Liver (tissue), 9 donors: ENCODE results near the gene SP110. TPM values are rescaled to one million over a fixed set of nuclear protein-coding genes. Genes with fewer than 3 reads are reported as not detected.

Experiments used
- DNase-seq: peaks from one replicate; pipeline ENCODE4 v3.0.0-alpha.2; 2017; ENCODE audit warnings: low spot score
- H3K27ac ChIP-seq, 2 donors: one replicate each; pipeline ENCODE4 v1.7.0; 2013; ENCODE audit warnings: inconsistent platforms in 2 of 2, low read length in 2 of 2, control low read depth in 1 of 2, low read depth in 1 of 2, mild to moderate bottlenecking in 1 of 2
- H3K27me3 ChIP-seq, 4 donors: one replicate each; pipeline versions ENCODE4 v1.6.1 to v1.7.0; 2013; ENCODE audit warnings: low read length in 3 of 4, inconsistent platforms in 1 of 4, mild to moderate bottlenecking in 1 of 4, moderate library complexity in 1 of 4; ENCODE audit not compliant: control insufficient read depth in 4 of 4, insufficient read depth in 4 of 4
- H3K36me3 ChIP-seq, 4 donors: one replicate each; pipeline versions ENCODE4 v1.6.1 to v1.7.0; 2013; ENCODE audit warnings: low read length in 3 of 4, mild to moderate bottlenecking in 3 of 4, low read depth in 1 of 4, moderate library complexity in 1 of 4; ENCODE audit not compliant: control insufficient read depth in 4 of 4, insufficient read depth in 3 of 4
- H3K4me1 ChIP-seq, 4 donors: one replicate each; pipeline versions ENCODE4 v1.6.1 to v1.7.0; 2013; ENCODE audit warnings: low read length in 3 of 4, mild to moderate bottlenecking in 3 of 4, moderate library complexity in 1 of 4; ENCODE audit not compliant: control insufficient read depth in 4 of 4, insufficient read depth in 4 of 4
- H3K4me3 ChIP-seq, 3 donors: one replicate each; pipeline versions ENCODE4 v1.6.1 to v1.7.0; 2013; ENCODE audit warnings: low read length in 3 of 3, control low read depth in 1 of 3, low read depth in 1 of 3, mild to moderate bottlenecking in 1 of 3
- H3K9ac ChIP-seq, 2 donors: one replicate each; pipeline ENCODE4 v1.7.0; 2013; ENCODE audit warnings: low read length in 2 of 2, mild to moderate bottlenecking in 2 of 2, moderate library complexity in 2 of 2, control low read depth in 1 of 2, low read depth in 1 of 2
- H3K9me3 ChIP-seq, 4 donors: one replicate each; pipeline versions ENCODE4 v1.6.1 to v1.7.0; 2013; ENCODE audit warnings: low read length in 3 of 4; ENCODE audit not compliant: control insufficient read depth in 4 of 4
- ATF3 ChIP-seq: IDR thresholded peaks from 2 replicates; pipeline ENCODE4 v1.6.1; 2016; ENCODE audit warnings: antibody characterized with exemption
- CTCF ChIP-seq: fragments of 150-350 bp; IDR thresholded peaks from 2 replicates; pipeline ENCODE4 v1.5.1; 2017; ENCODE audit warnings: improper control_type of control experiment, low read depth, low read length; ENCODE audit not compliant: missing input control
- FOXA2 ChIP-seq: IDR thresholded peaks from 2 replicates; pipeline ENCODE4 v1.6.1; 2016; ENCODE audit warnings: antibody characterized with exemption
- GABPA ChIP-seq, 2 donors: IDR thresholded peaks in 1 of 2; conservative IDR thresholded peaks in 1 of 2; 2 replicates each; pipeline ENCODE4 v1.6.1; 2016; ENCODE audit warnings: antibody characterized with exemption in 2 of 2, mild to moderate bottlenecking in 1 of 2, moderate library complexity in 1 of 2
- HNF4G ChIP-seq: IDR thresholded peaks from 2 replicates; pipeline ENCODE4 v1.6.1; 2016; ENCODE audit warnings: antibody characterized with exemption
- JUND ChIP-seq, 2 donors: IDR thresholded peaks; 2 replicates each; pipeline ENCODE4 v1.6.1; 2016; ENCODE audit warnings: antibody characterized with exemption in 2 of 2
- NR2F2 ChIP-seq: IDR thresholded peaks from 2 replicates; pipeline ENCODE4 v1.6.1; 2016; ENCODE audit warnings: antibody characterized with exemption
- RAD21 ChIP-seq, 2 donors: IDR thresholded peaks; 2 replicates each; pipeline ENCODE4 v1.6.1; 2016; ENCODE audit warnings: antibody characterized with exemption in 2 of 2, mild to moderate bottlenecking in 2 of 2
- REST ChIP-seq: IDR thresholded peaks from 2 replicates; pipeline ENCODE4 v1.6.1; 2016; ENCODE audit warnings: antibody characterized with exemption, mild to moderate bottlenecking
- RXRA ChIP-seq, 2 donors: IDR thresholded peaks; 2 replicates each; pipeline ENCODE4 v1.6.1; 2017 to 2018; ENCODE audit warnings: antibody characterized with exemption in 2 of 2, mild to moderate bottlenecking in 1 of 2
- TAF1 ChIP-seq: conservative IDR thresholded peaks from 2 replicates; pipeline ENCODE4 v1.6.1; 2016; ENCODE audit warnings: antibody characterized with exemption, mild to moderate bottlenecking
- YY1 ChIP-seq: IDR thresholded peaks from 2 replicates; pipeline ENCODE4 v1.6.1; 2016; ENCODE audit warnings: antibody characterized with exemption, mild to moderate bottlenecking
- WGBS: extraction: QIAGEN DNeasy Blood & Tissue Kit; methylation state at CpG from one replicate; pipeline ENCODE4 v1.1.7; 2013; 5-methylcytosine and 5-hydroxymethylcytosine counted together
- polyA plus RNA-seq, 2 donors: library from polyadenylated mRNA; stranded (reverse) in 1 of 2; unstranded in 1 of 2; fragments of 200-250 nt in 1 of 2; fragments of >200 nt in 1 of 2; fragmentation: Nextera tagmentation in 1 of 2; extraction: Ambion mirVana in 1 of 2; gene quantifications; one replicate each; pipeline versions ENCODE4 v1.2.1 to v1.2.3, GENCODE V29; 2013 to 2015
- total RNA-seq, 2 donors: library from RNA; depleted of rRNA; stranded (reverse); fragments of >200 nt; gene quantifications; one replicate each; pipeline ENCODE4 v1.2.3, GENCODE V29; 2014
- donor health status: healthy.
- donor health status: healthy.
- donor health status: healthy.
- donor health status: healthy.
- donor health status: healthy.

The SP110 gene
- total and polyA plus RNA-seq, 4 donors = 5.3 to 15.4 (median 8.2) TPM

GRCh38 chr2:230164139-230164538 lies 55.6 kb downstream of the SP110 start:
- WGBS = 95% methylated on average over 1 of the region's 1 CpG
- H3K4me3 ChIP-seq = no peak overlapping the region

GRCh38 chr2:230162981-230163380 lies 56.8 kb downstream of the SP110 start:
- Histone ChIP-seq H3K27ac (no peak overlapping the region), H3K4me3 (no peak overlapping the region), H3K36me3 (peaks cover 0 to 9% (median under 1%) of the 10 kb centered on the region in 4 donors), H3K27me3 (no peaks in the 10 kb centered on the region), H3K9ac (no peak overlapping the region), H3K4me1 (peaks cover 0 to 6% (median 2%) of the 10 kb centered on the region in 4 donors), H3K9me3 (no peaks in the 10 kb centered on the region)
- WGBS = 84% methylated on average over 5 of the region's 5 CpGs
- TF ChIP-seq RXRA (IDR thresholded peaks at IDR 0.05) (no peak), JUND (IDR thresholded peaks at IDR 0.05) (no peak), FOXA2 (no peak)
- DNase-seq = peak; percentile 12

More at GRCh38 chr2:230164139-230164538, 55.6 kb downstream of the SP110 start:
- Histone ChIP-seq H3K9ac (no peak overlapping the region), H3K9me3 (no peaks in the 10 kb centered on the region), H3K27ac (no peak overlapping the region), H3K27me3 (no peaks in the 10 kb centered on the region), H3K36me3 (peaks cover 0 to 9% (median 2%) of the 10 kb centered on the region in 4 donors), H3K4me1 (peaks cover 0 to 6% (median 2%) of the 10 kb centered on the region in 4 donors)
- TF ChIP-seq ATF3 = no peak
- no peak for TF ChIP-seq FOXA2
- DNase-seq = peak; percentile 8

- Histone ChIP-seq H3K4me1 (peaks cover 0 to 3% (median 0%) of the 10 kb centered on the region in 4 donors), H3K27ac (no peak overlapping the region), H3K4me3 (no peak overlapping the region), H3K36me3 (no peaks in the 10 kb centered on the region), H3K9ac (no peak overlapping the region), H3K27me3 (no peaks in the 10 kb centered on the region), H3K9me3 (no peaks in the 10 kb centered on the region)
- no peak for DNase-seq
- TF ChIP-seq REST (no peak), YY1 (no peak), RAD21 (IDR thresholded peaks at IDR 0.05) (no peak), NR2F2 (no peak), HNF4G (no peak)
- WGBS = 90% methylated on average over 6 of the region's 6 CpGs
Measured at GRCh38 chr2:230161184-230161583, 58.6 kb downstream of the SP110 start.

- peak; percentile 50 for DNase-seq
- Histone ChIP-seq H3K9me3 (no peaks in the 10 kb centered on the region), H3K9ac (no peak overlapping the region), H3K4me3 (no peak overlapping the region), H3K27me3 (no peaks in the 10 kb centered on the region), H3K27ac (no peak overlapping the region), H3K4me1 (no peaks in the 10 kb centered on the region), H3K36me3 (no peaks in the 10 kb centered on the region)
- TF ChIP-seq TAF1 = no peak
- TF ChIP-seq GABPA (IDR thresholded peaks at IDR 0.05 in 1 of 2, conservative IDR thresholded peaks at IDR 0.05 in 1 of 2) = no peak
- TF ChIP-seq CTCF = peak; percentile 80
- TF ChIP-seq RAD21 (IDR thresholded peaks at IDR 0.05) = peak; percentile 89 to 93
- peak in 1 of 2 donors; percentile 11 for TF ChIP-seq RXRA (IDR thresholded peaks at IDR 0.05)
- 40% methylated on average over 11 of the region's 11 CpGs for WGBS
Measured at GRCh38 chr2:230160112-230160660, 59.6 kb downstream of the SP110 start.
